Neuron (in vitro differentiated cells): Measurements from ENCODE around the gene GSTCD.
"Not testable (repeated sequence)": the region's sequence is repeated elsewhere in the genome, so short reads cannot be mapped to it uniquely, and the experiment has no call there.

ENCODE experiments used
- H2AFZ ChIP-seq: one replicate; pipeline ENCODE4 v1.6.1; 2013; ENCODE audit warnings: low read depth, mild to moderate bottlenecking, inconsistent platforms, low read length, moderate library complexity
- H3K27me3 ChIP-seq: one replicate; pipeline ENCODE4 v1.6.1; 2013; ENCODE audit warnings: low read length; ENCODE audit not compliant: insufficient read depth
- H3K36me3 ChIP-seq: one replicate; pipeline ENCODE4 v1.6.1; 2013; ENCODE audit warnings: low read length; ENCODE audit not compliant: insufficient read depth
- H3K4me1 ChIP-seq: one replicate; pipeline ENCODE4 v1.6.1; 2013; ENCODE audit warnings: low read length; ENCODE audit not compliant: insufficient read depth
- H3K4me3 ChIP-seq: 2 replicates; pipeline ENCODE4 v1.5.1; 2013; ENCODE audit warnings: mild to moderate bottlenecking, low read length, moderate library complexity
- H3K9me3 ChIP-seq: one replicate; pipeline ENCODE4 v1.6.1; 2013; ENCODE audit warnings: low read length

Gene GSTCD

GRCh38 chr4:105838082-105838481 lies 129.5 kb downstream of the GSTCD start:
- H2AFZ ChIP-seq: no peak overlapping the region
- H3K36me3 ChIP-seq: no peaks in the 10 kb centered on the region
- no peaks in the 10 kb centered on the region for H3K27me3 ChIP-seq
- peaks cover 4% of the 10 kb centered on the region for H3K9me3 ChIP-seq
- H3K4me3 ChIP-seq: no peak overlapping the region
- no peaks in the 10 kb centered on the region for H3K4me1 ChIP-seq

- no peaks in the 10 kb centered on the region for H3K4me1 ChIP-seq
- peaks cover 2% of the 10 kb centered on the region for H3K36me3 ChIP-seq
- H3K4me3 ChIP-seq: no peak overlapping the region
- H2AFZ ChIP-seq: no peak overlapping the region
- no peaks in the 10 kb centered on the region for H3K27me3 ChIP-seq
- no peaks in the 10 kb centered on the region for H3K9me3 ChIP-seq
Measured at GRCh38 chr4:105840426-105841174, 132.0 kb downstream of the GSTCD start.

GRCh38 chr4:105843941-105844340 lies 135.4 kb downstream of the GSTCD start:
- Histone ChIP-seq H3K4me3 (no peak overlapping the region), H3K36me3 (peaks cover 3% of the 10 kb centered on the region), H3K9me3 (no peaks in the 10 kb centered on the region), H3K4me1 (no peaks in the 10 kb centered on the region), H3K27me3 (no peaks in the 10 kb centered on the region), H2AFZ (no peak overlapping the region)

- H3K4me3 ChIP-seq: no peak overlapping the region
- no peaks in the 10 kb centered on the region for H3K9me3 ChIP-seq
- H3K4me1 ChIP-seq: no peaks in the 10 kb centered on the region
- no peak overlapping the region for H2AFZ ChIP-seq
- peaks cover 3% of the 10 kb centered on the region for H3K36me3 ChIP-seq
- H3K27me3 ChIP-seq: no peaks in the 10 kb centered on the region
Measured at GRCh38 chr4:105845559-105845958, 137.0 kb downstream of the GSTCD start.

- not testable (repeated sequence) for H3K36me3 ChIP-seq, H3K4me1 ChIP-seq
Measured at GRCh38 chr4:105848359-105848758, 139.8 kb downstream of the GSTCD start.

GRCh38 chr4:105851196-105851595 lies 142.6 kb downstream of the GSTCD start:
- Histone ChIP-seq H3K27me3 (no peaks in the 10 kb centered on the region), H3K4me1 (no peaks in the 10 kb centered on the region), H3K4me3 (no peak overlapping the region), H3K9me3 (no peaks in the 10 kb centered on the region), H2AFZ (no peak overlapping the region), H3K36me3 (no peaks in the 10 kb centered on the region)

More at GRCh38 chr4:105848359-105848758, 139.8 kb downstream of the GSTCD start:
- H2AFZ ChIP-seq, H3K4me3 ChIP-seq, H3K9me3 ChIP-seq, H3K27me3 ChIP-seq: not testable (repeated sequence)

- not testable (repeated sequence) for H3K36me3 ChIP-seq, H2AFZ ChIP-seq, H3K4me3 ChIP-seq, H3K4me1 ChIP-seq, H3K9me3 ChIP-seq, H3K27me3 ChIP-seq
Measured at GRCh38 chr4:105852230-105852629, 143.6 kb downstream of the GSTCD start.

- no peaks in the 10 kb centered on the region for H3K4me1 ChIP-seq
- peaks cover 3% of the 10 kb centered on the region for H3K9me3 ChIP-seq
- H3K27me3 ChIP-seq: no peaks in the 10 kb centered on the region
- H2AFZ ChIP-seq: no peak overlapping the region
- H3K36me3 ChIP-seq: no peaks in the 10 kb centered on the region
- H3K4me3 ChIP-seq: no peak overlapping the region
Measured at GRCh38 chr4:105858466-105859040, 150.0 kb downstream of the GSTCD start.

- H3K4me1 ChIP-seq: no peaks in the 10 kb centered on the region
- no peak overlapping the region for H2AFZ ChIP-seq
- H3K36me3 ChIP-seq: no peaks in the 10 kb centered on the region
- H3K4me3 ChIP-seq: no peak overlapping the region
- H3K27me3 ChIP-seq: no peaks in the 10 kb centered on the region
- H3K9me3 ChIP-seq: peaks cover 3% of the 10 kb centered on the region
Measured at GRCh38 chr4:105859233-105859632, 150.6 kb downstream of the GSTCD start.

GRCh38 chr4:105870963-105871362 lies 162.4 kb downstream of the GSTCD start:
- Histone ChIP-seq H3K4me1 (no peaks in the 10 kb centered on the region), H3K36me3 (no peaks in the 10 kb centered on the region), H3K4me3 (no peak overlapping the region), H2AFZ (no peak overlapping the region), H3K27me3 (peaks cover 2% of the 10 kb centered on the region), H3K9me3 (no peaks in the 10 kb centered on the region)

- Histone ChIP-seq H3K4me1 (no peaks in the 10 kb centered on the region), H2AFZ (no peak overlapping the region), H3K9me3 (no peaks in the 10 kb centered on the region), H3K27me3 (peaks cover 2% of the 10 kb centered on the region), H3K4me3 (no peak overlapping the region), H3K36me3 (no peaks in the 10 kb centered on the region)
Measured at GRCh38 chr4:105871997-105872396, 163.4 kb downstream of the GSTCD start.

GRCh38 chr4:105875233-105875632 lies 166.6 kb downstream of the GSTCD start:
- H3K9me3 ChIP-seq: no peaks in the 10 kb centered on the region
- H3K36me3 ChIP-seq: no peaks in the 10 kb centered on the region
- H3K4me1 ChIP-seq: no peaks in the 10 kb centered on the region
- H3K4me3 ChIP-seq: no peak overlapping the region
- H3K27me3 ChIP-seq: peaks cover 2% of the 10 kb centered on the region
- H2AFZ ChIP-seq: no peak overlapping the region

GRCh38 chr4:105878668-105879067 lies 170.1 kb downstream of the GSTCD start:
- Histone ChIP-seq H2AFZ (no peak overlapping the region), H3K9me3 (no peaks in the 10 kb centered on the region), H3K4me3 (no peak overlapping the region), H3K27me3 (no peaks in the 10 kb centered on the region), H3K4me1 (no peaks in the 10 kb centered on the region), H3K36me3 (no peaks in the 10 kb centered on the region)

- H2AFZ ChIP-seq: no peak overlapping the region
- no peaks in the 10 kb centered on the region for H3K36me3 ChIP-seq
Measured at GRCh38 chr4:105887508-105887907, 178.9 kb downstream of the GSTCD start.

More at GRCh38 chr4:105887508-105887907, 178.9 kb downstream of the GSTCD start:
- no peak overlapping the region for H3K4me3 ChIP-seq
- no peaks in the 10 kb centered on the region for H3K4me1 ChIP-seq
- H3K9me3 ChIP-seq: no peaks in the 10 kb centered on the region
- peaks cover 7% of the 10 kb centered on the region for H3K27me3 ChIP-seq
